Endodermal cell (in vitro differentiated cells): ENCODE data around the gene PRDM10. TPM values are rescaled to one million over a fixed set of nuclear protein-coding genes. Genes with fewer than 3 reads are reported as not detected.

Experiments used
- DNase-seq: peaks from one replicate; pipeline ENCODE4 v3.0.0-alpha.2; 2017
- H3K27ac ChIP-seq: 2 replicates; pipeline ENCODE4 v1.5.1; 2013; ENCODE audit warnings: mild to moderate bottlenecking, low read depth, low read length, moderate library complexity
- H3K27me3 ChIP-seq: 2 replicates; pipeline ENCODE4 v1.6.1; 2013; ENCODE audit warnings: mild to moderate bottlenecking, low read length, moderate library complexity; ENCODE audit not compliant: insufficient read depth, control insufficient read depth, poor library complexity, severe bottlenecking
- H3K36me3 ChIP-seq: 2 replicates; pipeline ENCODE4 v1.7.0; 2013; ENCODE audit warnings: mild to moderate bottlenecking, low read length, moderate library complexity; ENCODE audit not compliant: control insufficient read depth, insufficient read depth
- H3K4me1 ChIP-seq: one replicate; pipeline ENCODE4 v1.7.0; 2013; ENCODE audit warnings: low read length; ENCODE audit not compliant: control insufficient read depth, insufficient read depth
- H3K4me3 ChIP-seq: 2 replicates; pipeline ENCODE4 v1.5.1; 2013; ENCODE audit warnings: mild to moderate bottlenecking, low read length, moderate library complexity
- H3K9ac ChIP-seq: 2 replicates; pipeline ENCODE4 v1.6.1; 2013; ENCODE audit warnings: mild to moderate bottlenecking, low read length, moderate library complexity; ENCODE audit not compliant: poor library complexity, severe bottlenecking; ENCODE audit errors: extremely low read depth
- H3K9me3 ChIP-seq: 2 replicates; pipeline ENCODE4 v1.6.1; 2013; ENCODE audit warnings: mild to moderate bottlenecking, low read length, moderate library complexity; ENCODE audit not compliant: control insufficient read depth
- H3K27ac Mint-ChIP-seq: 2 replicates; pipeline ENCODE4 v1.8.0; 2020; ENCODE audit warnings: mixed read lengths
- H3K27me3 Mint-ChIP-seq: 2 replicates; pipeline ENCODE4 v1.8.0; 2021; ENCODE audit warnings: mild to moderate bottlenecking, mixed read lengths; ENCODE audit not compliant: insufficient read depth
- H3K36me3 Mint-ChIP-seq: 2 replicates; pipeline ENCODE4 v1.8.0; 2020; ENCODE audit warnings: low read depth, mixed read lengths
- H3K4me1 Mint-ChIP-seq: 2 replicates; pipeline ENCODE4 v1.8.0; 2020; ENCODE audit warnings: mixed read lengths
- H3K4me3 Mint-ChIP-seq: 2 replicates; pipeline ENCODE4 v1.8.0; 2020; ENCODE audit warnings: mild to moderate bottlenecking, moderate library complexity, mixed read lengths
- H3K9me3 Mint-ChIP-seq: 2 replicates; pipeline ENCODE4 v1.8.0; 2020; ENCODE audit warnings: mild to moderate bottlenecking, mixed read lengths
- WGBS, 2 experiments: methylation state at CpG; one replicate each; pipeline versions ENCODE4 v1.1.5 to v1.1.7; 2013; ENCODE audit warnings: missing lambda C conversion rate in 2 of 2, mixed read lengths in 1 of 2; ENCODE audit not compliant: insufficient coverage in 1 of 2, insufficient read length in 1 of 2; 5-methylcytosine and 5-hydroxymethylcytosine counted together
- total RNA-seq, 2 donors: library from RNA; stranded (reverse); fragmentation: NEBNext Ultra II Directional in 1 of 2; extraction: Animal tissue kit (Norgen Biotek cat#: 25700) in 1 of 2; gene quantifications; 2 replicates in 1 of 2; 3 replicates in 1 of 2; pipeline ENCODE4 v1.2.1, GENCODE V29; 2021
- TF ChIP-seq, protein P1 (sequence below): fragments of 200-600 bp; sonication (generic); conservative IDR thresholded peaks from 2 replicates; pipeline ENCODE4 v1.5.0; 2021; ENCODE audit warnings: antibody characterized with exemption, mild to moderate bottlenecking

Gene PRDM10
- total RNA-seq, 2 donors from 2014 or later, result 15.9 to 16.4 TPM

DNA sequence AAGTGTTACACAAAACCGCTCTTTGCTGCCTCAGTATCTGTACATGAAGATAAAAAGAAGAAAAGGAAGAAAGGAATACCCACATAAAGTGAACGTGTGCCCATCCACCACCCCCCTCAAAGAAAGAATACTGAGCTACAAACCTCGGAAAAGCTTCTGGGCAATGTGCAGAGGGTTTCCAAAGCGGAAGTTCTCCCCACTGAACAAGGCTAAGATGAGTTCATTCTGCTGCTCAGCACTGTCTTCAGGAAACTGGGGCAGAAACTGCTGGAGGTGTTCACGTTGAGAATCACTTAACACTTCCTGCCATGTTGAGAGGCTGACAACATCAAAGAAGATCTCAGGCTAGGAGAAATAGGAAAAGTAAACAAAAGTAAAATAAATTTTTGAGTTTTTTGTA lies 114.2 kb downstream of the PRDM10 start:
- Mint-ChIP-seq H3K27ac (no peak overlapping the region), H3K4me1 (no peaks in the 10 kb centered on the region), H3K4me3 (no peak overlapping the region), H3K9me3 (no peaks in the 10 kb centered on the region), H3K27me3 (no peaks in the 10 kb centered on the region), H3K36me3 (peaks cover 82% of the 10 kb centered on the region)
- no peak overlapping the region for H3K9ac ChIP-seq
- H3K9me3 ChIP-seq, result no peaks in the 10 kb centered on the region
- H3K27ac ChIP-seq, result no peak overlapping the region
- DNase-seq, result no peak
- H3K4me1 ChIP-seq, result no peaks in the 10 kb centered on the region
- H3K4me3 ChIP-seq, result no peak overlapping the region
- peaks cover 89% of the 10 kb centered on the region for H3K36me3 ChIP-seq
- 90 to 94% methylated on average over 2 to 5 of the region's 5 CpGs for WGBS, 2 experiments
- H3K27me3 ChIP-seq, result no peaks in the 10 kb centered on the region
- TF ChIP-seq, protein P1, sequence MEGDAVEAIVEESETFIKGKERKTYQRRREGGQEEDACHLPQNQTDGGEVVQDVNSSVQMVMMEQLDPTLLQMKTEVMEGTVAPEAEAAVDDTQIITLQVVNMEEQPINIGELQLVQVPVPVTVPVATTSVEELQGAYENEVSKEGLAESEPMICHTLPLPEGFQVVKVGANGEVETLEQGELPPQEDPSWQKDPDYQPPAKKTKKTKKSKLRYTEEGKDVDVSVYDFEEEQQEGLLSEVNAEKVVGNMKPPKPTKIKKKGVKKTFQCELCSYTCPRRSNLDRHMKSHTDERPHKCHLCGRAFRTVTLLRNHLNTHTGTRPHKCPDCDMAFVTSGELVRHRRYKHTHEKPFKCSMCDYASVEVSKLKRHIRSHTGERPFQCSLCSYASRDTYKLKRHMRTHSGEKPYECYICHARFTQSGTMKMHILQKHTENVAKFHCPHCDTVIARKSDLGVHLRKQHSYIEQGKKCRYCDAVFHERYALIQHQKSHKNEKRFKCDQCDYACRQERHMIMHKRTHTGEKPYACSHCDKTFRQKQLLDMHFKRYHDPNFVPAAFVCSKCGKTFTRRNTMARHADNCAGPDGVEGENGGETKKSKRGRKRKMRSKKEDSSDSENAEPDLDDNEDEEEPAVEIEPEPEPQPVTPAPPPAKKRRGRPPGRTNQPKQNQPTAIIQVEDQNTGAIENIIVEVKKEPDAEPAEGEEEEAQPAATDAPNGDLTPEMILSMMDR, result no peak

DNA sequence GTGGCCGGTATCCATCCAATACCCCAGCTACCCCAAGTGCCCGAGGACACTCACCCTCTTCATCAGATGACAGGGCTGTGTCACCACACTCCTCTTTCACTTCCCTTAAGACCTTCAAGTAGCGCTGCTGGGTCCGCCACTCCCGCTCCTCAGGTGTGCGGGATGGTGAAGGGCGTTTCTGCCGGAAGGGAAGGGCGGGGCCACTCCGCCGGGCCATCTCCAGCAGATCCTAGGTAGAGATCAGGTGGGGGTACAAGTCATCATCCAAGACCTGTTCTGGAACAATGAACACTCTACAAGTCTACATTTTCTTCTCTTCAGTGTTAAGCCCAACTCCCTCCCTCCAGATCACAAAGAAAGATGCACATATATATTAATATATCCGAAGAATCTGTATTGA lies 117.3 kb downstream of the PRDM10 start:
- DNase-seq, result no peak
- Histone ChIP-seq H3K4me3 (no peak overlapping the region), H3K27ac (no peak overlapping the region), H3K36me3 (peaks cover 92% of the 10 kb centered on the region), H3K27me3 (no peaks in the 10 kb centered on the region), H3K4me1 (no peaks in the 10 kb centered on the region), H3K9me3 (no peaks in the 10 kb centered on the region), H3K9ac (no peak overlapping the region)
- Mint-ChIP-seq H3K27ac (no peak overlapping the region), H3K9me3 (no peaks in the 10 kb centered on the region), H3K27me3 (no peaks in the 10 kb centered on the region), H3K36me3 (peaks cover 90% of the 10 kb centered on the region), H3K4me3 (no peak overlapping the region), H3K4me1 (no peaks in the 10 kb centered on the region)
- TF ChIP-seq, protein P1, result no peak
- 96% methylated on average over 5 to 11 of the region's 12 CpGs for WGBS, 2 experiments

DNA sequence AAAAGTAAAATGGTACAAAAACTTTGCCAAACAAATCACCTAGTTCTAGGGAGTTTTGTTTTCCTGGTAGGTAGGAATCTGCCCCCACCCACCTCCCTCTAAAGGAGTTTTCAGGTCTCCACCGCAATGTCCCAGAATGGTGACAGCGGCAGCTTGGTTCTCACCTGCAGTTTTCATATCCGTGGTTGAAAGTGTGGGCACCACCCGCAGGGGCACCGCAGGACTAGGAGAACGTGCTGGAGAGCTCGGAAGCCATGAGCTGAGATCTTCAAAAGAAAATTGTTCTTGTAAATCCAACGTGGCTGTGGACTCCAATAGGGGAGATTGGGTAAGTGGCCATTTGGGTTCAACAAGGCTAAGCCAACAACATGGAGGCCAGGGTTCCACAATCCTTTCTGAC lies 118.1 kb downstream of the PRDM10 start:
- Mint-ChIP-seq H3K4me3 (no peak overlapping the region), H3K4me1 (no peaks in the 10 kb centered on the region), H3K27me3 (no peaks in the 10 kb centered on the region), H3K9me3 (no peaks in the 10 kb centered on the region), H3K36me3 (peaks cover 87% of the 10 kb centered on the region), H3K27ac (no peak overlapping the region)
- 96 to 100% methylated on average over 4 to 8 of the region's 8 CpGs for WGBS, 2 experiments
- no peaks in the 10 kb centered on the region for H3K9me3 ChIP-seq
- H3K36me3 ChIP-seq, result peaks cover 91% of the 10 kb centered on the region
- no peak for DNase-seq
- no peaks in the 10 kb centered on the region for H3K27me3 ChIP-seq
- no peak overlapping the region for H3K4me3 ChIP-seq
- H3K9ac ChIP-seq, result no peak overlapping the region
- H3K27ac ChIP-seq, result no peak overlapping the region
- TF ChIP-seq, protein P1, result no peak
- H3K4me1 ChIP-seq, result no peaks in the 10 kb centered on the region
